Spinal cord (tissue), 10 donors: ENCODE measurements around the gene TPRX2. TPM values are rescaled to one million over a fixed set of nuclear protein-coding genes. Genes with fewer than 3 reads are reported as not detected.

Experiments used
- DNase-seq, 6 donors: peaks; one replicate each; pipeline versions ENCODE4 v3.0.0 to v3.0.0-alpha.2; 2013 to 2015; ENCODE audit warnings: low spot score in 6 of 6, low read depth in 4 of 6
- H3K27ac ChIP-seq: one replicate; pipeline ENCODE4 v1.5.1; 2013; ENCODE audit warnings: low read depth, low read length, control low read depth
- H3K27me3 ChIP-seq: one replicate; pipeline ENCODE4 v1.6.1; 2013; ENCODE audit warnings: low read length; ENCODE audit not compliant: control insufficient read depth, insufficient read depth
- H3K36me3 ChIP-seq: one replicate; pipeline ENCODE4 v1.6.1; 2013; ENCODE audit warnings: low read length; ENCODE audit not compliant: control insufficient read depth, insufficient read depth
- H3K4me1 ChIP-seq: one replicate; pipeline ENCODE4 v1.6.1; 2013; ENCODE audit warnings: low read length; ENCODE audit not compliant: control insufficient read depth, insufficient read depth
- H3K4me3 ChIP-seq: one replicate; pipeline ENCODE4 v1.5.1; 2013; ENCODE audit warnings: low read depth, low read length, control low read depth
- H3K9me3 ChIP-seq: one replicate; pipeline ENCODE4 v1.6.1; 2013; ENCODE audit warnings: low read length; ENCODE audit not compliant: control insufficient read depth, insufficient read depth
- WGBS: methylation state at CpG from one replicate; pipeline ENCODE4 v1.1.5; 2013; ENCODE audit warnings: missing lambda C conversion rate; ENCODE audit not compliant: insufficient coverage; 5-methylcytosine and 5-hydroxymethylcytosine counted together
- polyA plus RNA-seq, 2 donors: library from polyadenylated mRNA; unstranded; fragments of 120-200 nt; gene quantifications; one replicate each; pipeline ENCODE4 v1.2.1, GENCODE V29; 2013; ENCODE audit not compliant: insufficient read length in 2 of 2
- total RNA-seq, 2 donors: library from RNA; depleted of rRNA in 1 of 2; stranded (reverse); fragments of 120-200 nt in 1 of 2; fragments of >200 nt in 1 of 2; gene quantifications; one replicate each; pipeline versions ENCODE4 v1.2.3 to v1.2.4, GENCODE V29; 2013 to 2014
- donor health status: healthy.

The TPRX2 gene
- total and polyA plus RNA-seq, 4 donors, result not detected

DNA sequence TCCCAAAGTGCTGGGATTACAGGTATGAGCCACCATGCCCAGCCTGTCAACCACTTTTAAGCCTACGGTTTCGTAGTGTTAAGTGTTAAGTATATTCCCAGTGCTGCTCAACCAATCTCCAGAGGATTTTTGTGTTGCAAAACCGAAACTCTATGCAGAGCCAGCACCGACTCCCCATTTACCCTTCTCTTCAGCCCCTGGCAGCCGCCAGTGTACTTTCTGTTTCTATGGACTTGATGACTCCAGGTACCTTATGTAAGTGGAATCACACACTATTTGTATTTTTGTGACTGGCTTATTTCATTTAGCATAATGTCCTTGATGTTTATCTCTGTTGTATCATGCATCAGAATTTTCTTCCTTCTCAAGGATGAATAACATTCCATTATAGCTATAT lies 26.0 kb downstream of the TPRX2 start:
- H3K27ac ChIP-seq, result no peak overlapping the region
- no peaks in the 10 kb centered on the region for H3K9me3 ChIP-seq
- WGBS, result no CpG with 5 or more reads among the region's 5 CpGs
- no peak for DNase-seq
- H3K4me1 ChIP-seq, result no peaks in the 10 kb centered on the region
- H3K36me3 ChIP-seq, result no peaks in the 10 kb centered on the region
- no peaks in the 10 kb centered on the region for H3K27me3 ChIP-seq
- no peak overlapping the region for H3K4me3 ChIP-seq

DNA sequence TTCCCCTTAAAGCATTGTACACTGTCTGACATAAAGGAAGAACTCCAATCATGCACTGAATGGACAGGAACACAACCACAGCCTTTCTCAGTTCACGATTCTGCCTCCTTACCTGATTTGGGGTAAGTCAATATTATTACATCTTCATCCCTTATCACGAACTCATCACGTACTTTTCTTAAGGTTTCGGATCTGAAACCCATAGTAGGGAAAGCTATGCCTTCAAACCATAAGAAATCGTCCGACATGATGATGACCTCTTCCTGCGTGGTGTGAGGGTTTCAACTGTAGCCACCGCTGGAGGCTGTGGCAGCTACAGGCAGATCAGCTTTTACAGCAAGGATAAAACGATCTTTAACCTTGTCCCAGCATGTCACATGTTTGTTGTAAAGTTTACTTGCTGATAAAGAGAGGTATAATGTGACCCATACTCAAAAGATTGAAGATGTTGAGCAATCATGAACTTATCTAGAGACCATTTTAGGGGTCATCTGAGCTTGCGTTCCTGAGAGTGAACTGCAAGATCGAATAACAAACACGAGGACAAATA lies 27.1 kb downstream of the TPRX2 start, which contains the start of gene SULT2A1:
TSS of gene SULT2A1 (minus strand) at position 306 of the 550 bp plus-strand sequence. CDS start at position 248, 58 bp downstream.
- no peak for DNase-seq
- Histone ChIP-seq H3K4me3 (no peak within 1 kb of the TSS), H3K36me3 (no peaks in the 10 kb centered on the region), H3K27ac (no peak within 1 kb of the TSS), H3K4me1 (no peaks in the 10 kb centered on the region), H3K9me3 (no peaks in the 10 kb centered on the region), H3K27me3 (no peaks in the 10 kb centered on the region)
- WGBS, result 88% methylated on average over 1 of the region's 12 CpGs

DNA sequence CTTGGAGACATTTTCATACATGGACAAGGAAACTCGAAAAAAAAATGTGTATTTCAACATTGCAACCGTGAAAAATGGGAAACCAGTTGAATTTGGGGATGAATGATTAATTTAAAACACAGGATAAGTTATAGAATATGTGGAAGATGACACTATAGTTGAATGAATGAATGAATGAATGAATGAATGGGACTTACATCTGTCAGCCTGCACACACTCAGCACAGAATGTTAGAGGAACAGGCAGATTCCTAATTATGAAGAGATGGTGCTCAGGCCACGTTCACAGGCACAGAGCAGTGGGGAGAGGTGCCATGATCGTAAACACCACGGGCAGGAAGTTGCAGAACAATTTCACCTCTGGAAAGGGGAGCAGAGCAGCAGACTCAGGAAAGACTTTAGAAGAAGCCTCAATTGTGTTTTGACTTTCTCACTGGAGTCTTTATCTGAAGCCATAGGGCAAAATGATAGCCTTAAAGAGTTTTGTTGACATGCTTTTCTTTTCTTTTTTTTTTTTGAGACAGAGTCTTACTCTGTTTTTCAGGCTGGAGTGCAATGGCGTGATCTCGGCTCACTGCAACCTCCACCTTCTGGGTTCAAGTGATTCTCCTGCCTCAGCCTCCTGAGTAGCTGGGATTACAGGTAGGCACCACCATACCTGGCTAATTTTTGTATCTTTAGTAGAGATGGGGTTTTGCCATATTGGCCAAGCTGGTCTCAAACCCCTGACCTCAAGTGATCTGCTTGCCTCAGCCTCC lies 32.0 kb downstream of the TPRX2 start:
- no peak for DNase-seq
- Histone ChIP-seq H3K27ac (no peak overlapping the region), H3K4me3 (no peak overlapping the region), H3K27me3 (no peaks in the 10 kb centered on the region), H3K9me3 (no peaks in the 10 kb centered on the region), H3K4me1 (no peaks in the 10 kb centered on the region), H3K36me3 (no peaks in the 10 kb centered on the region)
- WGBS, result 79% methylated on average over 5 of the region's 7 CpGs

DNA sequence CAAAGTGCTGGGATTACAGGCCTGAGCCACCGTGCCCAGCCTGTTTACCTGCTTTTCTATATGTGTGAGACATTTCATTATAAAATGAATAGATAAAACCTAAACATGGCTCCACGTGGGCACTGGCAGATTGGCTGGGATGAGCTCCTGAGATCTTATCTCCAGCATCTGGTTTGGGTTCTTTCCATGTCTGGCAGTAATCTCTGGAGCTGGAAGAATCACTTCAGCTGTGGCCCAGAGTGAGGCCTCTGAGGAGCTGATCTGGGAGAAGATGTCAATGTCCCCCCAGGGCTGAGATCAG lies 32.5 kb downstream of the TPRX2 start:
- H3K9me3 ChIP-seq, result no peaks in the 10 kb centered on the region
- no peak overlapping the region for H3K27ac ChIP-seq
- no peaks in the 10 kb centered on the region for H3K36me3 ChIP-seq
- H3K27me3 ChIP-seq, result no peaks in the 10 kb centered on the region
- no CpG with 5 or more reads among the region's 2 CpGs for WGBS
- no peaks in the 10 kb centered on the region for H3K4me1 ChIP-seq
- no peak for DNase-seq
- H3K4me3 ChIP-seq, result no peak overlapping the region

DNA sequence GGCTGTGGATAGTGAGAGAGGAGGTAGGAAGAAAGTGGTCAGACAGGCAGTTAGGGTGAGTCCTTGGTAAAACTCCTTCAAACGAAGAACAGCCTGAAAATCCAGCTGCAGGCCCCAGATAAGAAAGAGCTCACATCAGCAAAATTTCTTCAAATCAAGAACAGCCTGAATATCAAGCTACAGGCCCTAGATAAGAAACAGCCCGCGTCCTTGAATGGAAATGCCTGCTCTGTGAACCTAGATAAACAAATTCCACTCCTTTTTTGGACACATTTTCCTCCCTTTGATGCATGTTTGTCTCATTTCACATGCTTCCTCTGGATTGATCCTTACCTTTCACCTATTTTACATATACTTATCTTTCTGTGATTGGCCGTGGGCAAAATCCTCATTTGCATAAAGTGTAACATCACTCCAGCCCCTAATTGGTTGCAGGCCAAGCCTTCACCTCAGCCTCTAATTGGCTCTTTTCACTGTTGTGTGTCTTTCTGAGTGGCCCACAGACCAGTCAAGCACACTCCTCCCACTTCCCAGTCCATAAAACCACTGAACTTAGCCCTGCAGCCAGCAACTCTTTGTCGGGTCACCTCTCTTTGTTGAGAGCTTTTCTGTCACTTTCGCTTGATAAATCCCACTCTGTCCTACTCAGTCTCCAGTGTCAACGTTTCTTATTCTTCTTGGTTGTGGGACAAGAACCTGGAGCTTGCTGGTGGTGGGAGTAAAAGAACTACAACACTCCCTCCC lies 33.1 kb downstream of the TPRX2 start:
- H3K4me1 ChIP-seq, result no peaks in the 10 kb centered on the region
- H3K9me3 ChIP-seq, result no peaks in the 10 kb centered on the region
- H3K36me3 ChIP-seq, result no peaks in the 10 kb centered on the region
- no peaks in the 10 kb centered on the region for H3K27me3 ChIP-seq
- H3K4me3 ChIP-seq, result no peak overlapping the region
- no peak for DNase-seq
- WGBS, result 80% methylated on average over 4 of the region's 7 CpGs
- H3K27ac ChIP-seq, result no peak overlapping the region

DNA sequence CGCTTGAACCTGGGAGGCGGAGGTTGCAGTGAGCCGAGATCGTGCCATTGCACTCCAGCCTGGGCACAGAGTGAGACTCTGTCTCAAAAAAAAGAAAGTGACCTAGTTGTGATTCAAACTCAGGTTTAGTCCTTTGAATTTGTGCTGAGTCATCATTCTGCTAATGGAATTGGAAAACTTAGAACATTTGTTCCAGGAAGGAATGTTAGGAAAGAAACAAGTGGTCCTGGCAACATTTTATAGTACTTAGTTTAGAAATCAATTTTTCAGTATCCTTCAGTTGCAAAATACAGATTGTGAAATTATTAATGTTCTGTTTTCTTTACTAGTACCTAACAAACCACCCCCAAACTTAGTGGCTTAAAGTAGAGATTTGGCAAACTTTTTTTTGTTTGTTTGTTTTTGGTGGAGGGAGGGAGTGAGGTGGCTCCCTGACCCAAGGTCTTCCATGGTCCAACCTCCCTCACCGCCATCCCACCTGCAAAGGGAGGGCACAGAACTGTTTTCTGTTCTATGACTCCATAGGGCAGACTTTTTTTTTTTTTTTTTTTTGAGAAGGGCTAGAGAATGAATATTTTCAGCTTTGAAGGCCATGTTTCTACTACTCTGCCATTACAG lies 36.2 kb downstream of the TPRX2 start:
- Histone ChIP-seq H3K4me1 (no peaks in the 10 kb centered on the region), H3K27ac (no peak overlapping the region), H3K9me3 (no peaks in the 10 kb centered on the region), H3K36me3 (no peaks in the 10 kb centered on the region), H3K27me3 (no peaks in the 10 kb centered on the region), H3K4me3 (no peak overlapping the region)
- 92% methylated on average over 4 of the region's 5 CpGs for WGBS
- DNase-seq, result no peak

DNA sequence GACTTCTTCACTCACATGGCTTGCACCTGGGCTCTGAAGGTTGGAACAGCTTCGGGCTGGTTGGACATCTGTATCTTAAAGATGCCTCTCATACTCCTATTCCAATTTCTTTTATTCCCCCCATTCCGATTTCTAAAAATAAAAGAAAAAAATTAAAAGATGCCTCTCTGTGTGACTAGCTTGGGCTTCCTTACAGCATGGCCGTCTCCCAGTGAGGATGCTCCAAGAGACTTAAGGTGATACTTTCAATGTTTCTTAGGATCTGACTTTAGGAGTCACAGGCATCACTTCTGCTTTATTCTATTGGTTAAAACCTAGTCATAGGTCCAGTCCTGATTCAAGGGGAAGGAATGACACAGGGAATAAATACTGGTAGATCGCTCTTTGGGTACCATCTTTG lies 37.0 kb downstream of the TPRX2 start:
- H3K27me3 ChIP-seq, result no peaks in the 10 kb centered on the region
- no peaks in the 10 kb centered on the region for H3K9me3 ChIP-seq
- H3K4me1 ChIP-seq, result no peaks in the 10 kb centered on the region
- no peak for DNase-seq
- H3K36me3 ChIP-seq, result no peaks in the 10 kb centered on the region
- H3K4me3 ChIP-seq, result no peak overlapping the region
- no peak overlapping the region for H3K27ac ChIP-seq
- WGBS, result 94% methylated on average over 3 of the region's 4 CpGs

DNA sequence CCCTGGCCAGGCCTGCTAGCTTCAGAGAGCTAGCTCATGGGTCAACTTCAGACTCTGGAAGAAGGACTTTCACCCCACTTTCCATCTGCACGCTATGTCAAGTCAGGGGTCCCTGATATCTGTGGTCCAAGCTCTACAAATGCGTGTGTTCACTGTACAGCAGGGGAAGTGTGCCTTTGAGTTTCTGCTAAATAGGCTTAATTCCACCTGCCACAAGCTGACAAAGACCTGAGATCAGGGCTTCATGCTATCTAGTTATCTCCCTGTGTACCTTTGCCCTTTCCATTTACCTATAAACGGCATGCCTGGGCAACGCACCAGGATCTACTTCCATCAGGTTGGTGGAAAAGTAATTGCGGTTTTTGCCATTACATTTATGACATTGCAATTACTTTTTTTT lies 37.7 kb downstream of the TPRX2 start:
- H3K27me3 ChIP-seq, result no peaks in the 10 kb centered on the region
- H3K9me3 ChIP-seq, result no peaks in the 10 kb centered on the region
- H3K4me3 ChIP-seq, result no peak overlapping the region

DNA sequence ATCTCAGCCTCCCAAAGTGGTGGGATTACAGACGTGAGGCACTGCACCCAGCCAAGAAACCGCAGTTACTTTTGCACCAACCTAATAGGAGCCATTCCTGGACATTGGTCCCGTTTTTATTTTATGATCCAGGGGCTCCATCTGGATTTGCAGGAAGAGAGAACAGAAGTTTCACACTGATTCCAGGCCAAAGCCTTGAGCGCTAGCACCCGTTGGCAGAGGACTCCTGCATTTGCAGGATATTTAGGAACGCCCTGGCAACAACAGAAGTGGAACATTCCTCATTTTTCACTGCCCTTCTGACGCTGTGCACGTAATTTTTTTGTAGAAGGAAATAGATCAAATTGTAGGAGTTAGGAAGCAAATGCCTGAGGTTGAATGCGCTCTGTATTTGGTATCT lies 38.8 kb downstream of the TPRX2 start:
- peak in 1 of 6 donors; percentile 46 for DNase-seq
- no peaks in the 10 kb centered on the region for H3K4me1 ChIP-seq
- WGBS, result 79% methylated on average over 9 of the region's 9 CpGs
- H3K27me3 ChIP-seq, result no peaks in the 10 kb centered on the region
- H3K4me3 ChIP-seq, result no peak overlapping the region
- no peaks in the 10 kb centered on the region for H3K36me3 ChIP-seq
- no peaks in the 10 kb centered on the region for H3K9me3 ChIP-seq
- no peak overlapping the region for H3K27ac ChIP-seq

More for the DNA sequence above, 37.7 kb downstream of the TPRX2 start:
- DNase-seq, result no peak
- Histone ChIP-seq H3K4me1 (no peaks in the 10 kb centered on the region), H3K36me3 (no peaks in the 10 kb centered on the region), H3K27ac (no peak overlapping the region)
- WGBS, result 100% methylated on average over 1 of the region's 5 CpGs
